GM12875 (cell line): ENCODE measurements around the gene SLC35G2.
"Not testable (repeated sequence)": the region's sequence is repeated elsewhere in the genome, so short reads cannot be mapped to it uniquely, and the experiment has no call there.

Source experiments
- H3K4me3 ChIP-seq: one replicate; pipeline ENCODE4 v1.5.1; 2011; ENCODE audit warnings: low read depth, low read length, control low read depth
- CTCF ChIP-seq: IDR thresholded peaks from 2 replicates; pipeline ENCODE4 v1.5.1; 2011; ENCODE audit warnings: low read depth, mild to moderate bottlenecking, control low read depth, inconsistent platforms, low read length, moderate library complexity, borderline replicate concordance; ENCODE audit not compliant: insufficient read depth

The SLC35G2 gene

GRCh38 chr3:136862617-136863322 lies 43.8 kb downstream of the SLC35G2 start:
- peak overlapping the region; percentile 90 for H3K4me3 ChIP-seq
- TF ChIP-seq CTCF: no peak

- no peak overlapping the region for H3K4me3 ChIP-seq
- no peak for TF ChIP-seq CTCF
Observed at GRCh38 chr3:136869282-136869681, 50.4 kb downstream of the SLC35G2 start.

GRCh38 chr3:136872258-136872657 lies 53.3 kb downstream of the SLC35G2 start:
- not testable (repeated sequence) for H3K4me3 ChIP-seq

- H3K4me3 ChIP-seq: not testable (repeated sequence)
Observed at GRCh38 chr3:136879510-136879909, 60.6 kb downstream of the SLC35G2 start.

- no peak for TF ChIP-seq CTCF
- no peak overlapping the region for H3K4me3 ChIP-seq
Observed at GRCh38 chr3:136882571-136882970, 63.6 kb downstream of the SLC35G2 start.

GRCh38 chr3:136883967-136884720 lies 65.2 kb downstream of the SLC35G2 start:
- no peak overlapping the region for H3K4me3 ChIP-seq
- TF ChIP-seq CTCF: no peak

- no peak for TF ChIP-seq CTCF
- H3K4me3 ChIP-seq: no peak overlapping the region
Observed at GRCh38 chr3:136885357-136886213, 66.7 kb downstream of the SLC35G2 start.
